ENCODE measurements around the gene KRTAP5-7. TPM values are rescaled to one million over a fixed set of nuclear protein-coding genes. Genes with fewer than 3 reads are reported as not detected.
"Not testable (repeated sequence)": the region's sequence is repeated elsewhere in the genome, so short reads cannot be mapped to it uniquely, and the experiment has no call there.

KRTAP5-7 gene, protein sequence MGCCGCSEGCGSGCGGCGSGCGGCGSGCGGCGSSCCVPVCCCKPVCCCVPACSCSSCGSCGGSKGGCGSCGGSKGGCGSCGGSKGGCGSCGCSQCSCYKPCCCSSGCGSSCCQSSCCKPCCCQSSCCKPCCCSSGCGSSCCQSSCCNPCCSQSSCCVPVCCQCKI
- total RNA-seq = not detected

DNA sequence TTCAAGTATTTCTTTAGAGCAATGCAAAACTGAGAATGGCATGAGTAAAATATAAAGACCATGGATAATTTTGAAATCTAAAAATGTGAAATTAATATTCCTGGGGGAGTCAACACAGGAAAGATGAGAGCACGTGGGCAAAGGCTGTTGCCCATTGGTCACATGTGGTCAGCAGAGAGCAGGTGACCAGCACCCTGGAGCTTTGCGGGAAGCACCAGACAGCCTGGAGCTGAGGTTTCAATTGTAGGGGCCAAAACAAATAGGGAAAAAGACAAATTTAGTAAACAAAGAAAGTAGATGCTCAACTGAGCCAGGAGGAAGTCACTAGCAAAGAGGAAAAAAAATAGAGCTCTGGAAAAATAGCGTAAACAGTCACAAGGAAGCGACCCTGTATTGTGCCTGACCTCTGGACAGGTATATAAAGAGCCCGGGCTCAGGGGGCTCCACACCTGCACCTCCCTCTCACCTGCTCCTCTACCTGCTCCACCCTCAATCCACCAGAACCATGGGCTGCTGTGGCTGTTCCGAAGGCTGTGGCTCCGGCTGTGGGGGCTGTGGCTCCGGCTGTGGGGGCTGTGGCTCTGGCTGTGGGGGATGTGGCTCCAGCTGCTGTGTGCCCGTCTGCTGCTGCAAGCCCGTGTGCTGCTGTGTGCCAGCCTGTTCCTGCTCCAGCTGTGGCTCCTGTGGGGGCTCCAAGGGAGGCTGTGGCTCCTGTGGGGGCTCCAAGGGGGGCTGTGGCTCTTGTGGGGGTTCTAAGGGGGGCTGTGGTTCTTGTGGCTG is at the start of gene KRTAP5-7:
Gene KRTAP5-7 (plus strand): TSS at position 472 of the 780 bp plus-strand sequence. CDS start 34 bp downstream, at position 506.
- not testable (repeated sequence) for DNase-seq (ENCODE audit: low spot score)

DNA sequence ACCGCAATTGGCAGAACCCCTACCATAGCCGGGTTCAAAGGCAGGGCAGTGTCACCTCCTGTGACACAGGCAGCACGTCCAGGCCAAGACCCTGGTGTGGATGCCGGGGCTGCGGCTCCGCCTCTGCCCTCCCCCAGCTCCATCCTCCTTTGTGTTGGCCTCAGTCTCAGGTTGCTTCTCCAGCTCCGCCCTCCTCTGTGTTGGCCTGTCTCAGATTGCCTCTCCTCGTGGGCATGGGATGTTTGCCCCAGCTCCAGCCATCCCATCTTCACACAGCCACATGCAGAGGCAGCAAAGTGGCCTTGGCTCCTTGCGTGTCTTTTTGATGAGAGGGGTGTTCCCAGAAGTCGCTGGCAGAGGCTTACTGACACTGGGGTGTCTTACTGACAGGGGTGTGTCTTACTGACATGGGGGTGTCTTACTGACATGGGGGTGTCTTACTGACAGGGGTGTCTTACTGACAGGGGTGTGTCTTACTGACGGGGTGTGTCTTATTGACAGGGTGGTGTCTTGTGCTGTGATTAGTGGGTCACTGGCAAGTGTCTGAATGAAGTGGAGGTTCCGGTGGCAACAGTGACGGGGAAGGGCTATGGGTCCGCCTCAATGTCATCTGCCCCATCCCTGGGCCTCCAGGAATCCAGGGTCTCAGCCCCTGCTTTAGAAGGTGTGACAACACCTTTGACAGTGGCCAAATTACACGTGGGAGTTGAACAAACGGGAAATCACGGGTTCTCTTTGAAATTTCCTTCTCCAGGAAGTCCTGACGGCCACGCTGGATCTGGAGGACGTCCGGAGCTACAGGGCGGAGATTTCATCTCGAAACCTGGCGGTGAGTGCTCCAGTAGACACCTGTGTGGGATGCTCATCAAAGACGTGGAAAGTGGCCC is 49.2 kb upstream of the KRTAP5-7 start:
- DNase-seq (ENCODE audit: low spot score) = no peak

DNA sequence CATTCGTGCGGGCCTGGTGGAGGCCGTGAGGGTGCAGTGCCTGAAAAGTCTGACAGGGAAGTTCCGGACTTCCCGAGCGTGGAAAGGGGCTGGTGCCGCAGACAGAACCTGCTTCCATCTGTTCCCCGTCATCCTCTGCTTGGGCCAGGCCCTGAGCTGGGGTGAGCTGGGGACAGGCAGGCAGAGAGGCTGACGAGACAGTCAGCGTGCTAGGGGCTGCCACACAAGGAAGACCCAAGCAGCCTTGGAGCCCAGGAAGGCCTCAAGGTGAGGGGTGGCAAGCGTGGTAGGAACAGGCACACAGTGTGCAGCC is 48.6 kb upstream of the KRTAP5-7 start:
- DNase-seq (ENCODE audit: low spot score) = no peak

DNA sequence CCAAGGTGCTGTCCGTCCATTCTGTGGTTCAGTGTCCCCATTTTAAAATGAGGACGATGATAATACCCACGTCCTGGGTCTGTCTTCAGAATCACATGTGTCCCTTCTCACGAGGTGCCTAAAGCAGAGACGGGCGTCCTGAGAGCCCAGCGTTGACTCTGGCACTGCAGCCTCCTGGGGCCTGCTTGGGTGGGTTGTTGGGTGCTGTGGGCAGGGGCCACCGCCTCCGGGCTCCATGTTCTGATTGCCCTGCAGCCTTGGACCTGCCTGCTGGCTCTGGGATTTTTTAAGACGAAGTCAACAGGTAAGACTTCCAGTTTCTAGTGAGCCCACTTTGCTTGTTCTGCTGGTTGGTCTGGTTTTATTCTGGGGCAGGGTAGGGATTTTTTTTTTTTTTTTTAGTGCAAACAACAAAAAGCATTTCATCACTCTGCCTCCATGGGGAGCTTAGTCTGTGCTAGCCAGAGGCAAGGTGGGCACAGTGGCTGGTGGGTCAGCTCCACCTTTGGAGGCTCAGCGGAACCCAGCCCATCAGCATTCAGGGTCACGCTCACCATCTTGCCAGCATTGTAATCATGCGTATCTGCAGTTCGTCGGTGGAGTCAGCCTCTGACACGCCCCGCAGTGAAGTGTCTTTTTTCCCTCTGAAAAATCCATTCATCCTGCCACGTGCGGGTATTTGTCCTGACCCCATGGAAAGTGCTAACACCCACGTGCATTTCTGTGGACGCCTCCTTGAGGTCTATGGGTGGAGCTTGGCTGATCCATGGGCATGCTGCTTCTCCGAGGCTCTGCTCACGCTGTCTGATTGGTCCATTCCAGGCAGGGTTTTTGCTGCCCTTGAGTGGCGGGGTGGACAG is 45.7 kb upstream of the KRTAP5-7 start:
- peak; percentile 40 for DNase-seq (ENCODE audit: low spot score)

DNA sequence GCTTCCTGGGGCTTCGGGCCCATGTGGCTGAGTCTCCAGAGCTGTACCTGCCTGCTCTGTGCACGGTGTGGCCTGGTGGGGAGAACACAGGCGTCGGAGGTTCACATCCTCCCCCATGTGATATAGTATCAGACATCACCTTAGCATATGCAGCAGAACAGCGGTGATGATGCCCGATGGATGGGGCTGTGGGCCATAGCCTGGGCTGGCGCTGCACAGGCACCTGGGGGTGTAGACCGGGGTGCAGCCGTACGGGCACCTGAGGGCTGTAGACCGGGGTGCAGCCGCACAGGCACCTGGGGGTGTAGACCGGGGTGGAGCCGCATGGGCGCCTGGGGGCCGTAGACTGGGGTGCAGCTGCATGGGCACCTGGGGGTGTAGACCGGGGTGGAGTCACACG is 44.9 kb upstream of the KRTAP5-7 start:
- no peak for DNase-seq (ENCODE audit: low spot score)

DNA sequence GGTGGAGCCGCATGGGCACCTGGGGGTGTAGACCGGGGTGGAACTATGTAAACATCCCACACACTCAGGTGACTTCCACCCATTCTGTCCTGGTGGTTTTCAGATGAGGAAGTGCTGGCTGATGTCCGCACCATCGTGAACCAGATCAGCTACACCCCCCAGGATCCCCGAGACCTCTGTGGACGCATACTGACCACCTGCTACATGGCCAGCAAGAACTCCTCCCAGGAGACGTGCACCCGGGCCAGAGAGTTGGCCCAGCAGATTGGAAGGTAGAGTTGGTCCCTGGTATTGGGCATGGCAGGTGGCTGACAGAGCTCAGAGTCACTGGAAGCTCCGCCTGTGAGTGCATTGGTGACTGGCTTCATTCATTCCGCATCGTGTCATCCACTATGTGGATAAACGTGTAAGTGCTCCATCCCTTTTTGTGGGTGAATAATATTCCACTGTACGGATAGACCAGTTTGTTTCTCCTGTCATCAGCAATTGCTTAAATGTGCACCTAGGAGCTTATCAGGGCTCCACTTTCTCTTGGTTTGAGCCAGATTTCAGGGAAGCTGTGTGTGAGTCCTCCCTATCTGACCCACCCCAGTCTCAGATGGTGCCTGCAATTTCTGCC is 44.2 kb upstream of the KRTAP5-7 start:
- no peak for DNase-seq (ENCODE audit: low spot score)

DNA sequence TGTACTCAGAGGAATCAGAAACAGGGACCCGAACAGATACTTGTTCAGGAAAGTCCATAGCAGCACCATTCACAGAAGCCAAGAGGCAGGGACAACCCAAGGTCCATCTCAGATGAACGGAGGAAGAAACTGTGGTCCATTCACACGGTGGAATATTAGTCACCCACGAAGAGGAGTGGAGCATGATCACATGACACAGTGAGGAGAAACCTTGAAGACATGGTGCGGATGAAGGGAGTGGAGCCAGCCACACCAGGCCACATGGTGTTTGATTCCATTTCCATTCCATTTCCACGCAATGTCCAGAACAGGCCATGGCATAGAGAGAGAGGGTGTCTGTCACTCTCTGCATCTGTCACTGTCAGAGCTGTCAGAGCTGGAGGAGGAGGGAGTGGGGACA is 43.4 kb upstream of the KRTAP5-7 start:
- no peak for DNase-seq (ENCODE audit: low spot score)

DNA sequence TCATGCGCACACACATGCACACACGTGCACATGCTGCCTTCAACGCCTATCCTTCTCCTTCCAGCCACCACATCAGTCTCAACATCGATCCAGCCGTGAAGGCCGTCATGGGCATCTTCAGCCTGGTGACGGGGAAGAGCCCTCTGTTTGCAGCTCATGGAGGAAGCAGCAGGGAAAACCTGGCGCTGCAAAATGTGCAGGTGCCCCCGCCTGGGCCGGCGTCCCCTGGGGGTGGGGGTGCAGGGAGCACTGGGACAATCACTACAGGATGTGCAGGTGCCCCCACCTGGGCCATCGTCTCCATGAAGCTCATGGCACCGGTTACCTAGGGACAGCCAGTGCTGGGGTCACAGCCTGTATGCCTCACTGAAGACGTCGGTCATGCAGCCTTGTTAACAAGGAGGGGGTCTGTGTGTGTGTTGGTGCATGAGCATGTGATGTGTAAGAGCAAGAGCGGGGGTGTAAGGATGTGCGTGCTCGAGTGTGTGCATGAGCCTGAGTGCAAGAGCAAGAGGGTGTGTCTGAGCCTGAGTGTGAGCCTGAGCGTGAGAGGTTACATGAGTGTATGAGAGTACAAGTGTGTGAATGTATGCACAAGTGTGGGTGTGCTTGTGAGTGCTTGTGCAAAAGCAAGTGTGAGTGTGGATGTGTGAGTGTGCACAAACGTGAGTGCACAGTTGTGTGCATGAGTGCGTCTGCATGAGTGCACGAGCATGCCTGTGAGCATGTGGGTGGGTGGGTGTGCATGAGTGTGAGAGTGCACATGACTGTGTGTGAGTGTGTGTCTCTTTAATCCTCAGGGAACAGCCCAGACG is 42.6 kb upstream of the KRTAP5-7 start:
- no peak for DNase-seq (ENCODE audit: low spot score)

DNA sequence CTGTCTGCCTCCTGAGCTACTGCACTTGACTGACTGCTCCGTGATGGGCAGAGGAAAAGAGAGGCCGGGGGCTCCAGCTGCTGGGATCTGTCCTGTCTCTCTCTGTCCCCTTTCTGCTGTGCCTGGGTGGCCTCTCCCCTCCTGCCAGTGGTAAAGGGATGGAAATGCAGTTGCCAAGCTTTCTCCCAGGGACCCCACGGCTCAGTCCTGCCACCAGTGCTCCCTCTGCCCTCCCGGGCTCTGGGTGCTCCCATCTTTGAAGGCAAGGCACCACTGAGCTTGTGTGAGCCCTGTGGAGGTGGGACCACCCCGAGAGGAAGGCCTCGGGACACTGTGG is 42.0 kb upstream of the KRTAP5-7 start:
- DNase-seq (ENCODE audit: low spot score) = no peak

DNA sequence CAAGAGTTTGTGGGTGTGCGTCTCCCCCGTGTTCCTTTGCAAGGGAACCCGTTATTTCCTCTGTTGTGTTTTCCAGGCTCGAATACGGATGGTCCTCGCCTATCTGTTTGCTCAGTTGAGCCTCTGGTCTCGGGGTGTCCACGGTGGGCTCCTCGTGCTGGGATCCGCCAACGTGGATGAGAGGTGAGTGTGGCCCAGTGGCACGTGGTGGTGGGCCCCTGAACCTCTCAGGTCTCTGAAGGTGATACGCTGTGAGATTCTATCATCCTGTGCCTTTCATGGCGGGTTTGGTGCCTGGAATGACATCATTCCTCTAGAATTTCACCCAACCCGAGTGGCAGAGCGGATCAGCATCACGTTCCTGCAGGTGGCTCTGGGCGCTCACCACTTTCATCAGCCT is 41.6 kb upstream of the KRTAP5-7 start:
- DNase-seq (ENCODE audit: low spot score) = no peak

DNA sequence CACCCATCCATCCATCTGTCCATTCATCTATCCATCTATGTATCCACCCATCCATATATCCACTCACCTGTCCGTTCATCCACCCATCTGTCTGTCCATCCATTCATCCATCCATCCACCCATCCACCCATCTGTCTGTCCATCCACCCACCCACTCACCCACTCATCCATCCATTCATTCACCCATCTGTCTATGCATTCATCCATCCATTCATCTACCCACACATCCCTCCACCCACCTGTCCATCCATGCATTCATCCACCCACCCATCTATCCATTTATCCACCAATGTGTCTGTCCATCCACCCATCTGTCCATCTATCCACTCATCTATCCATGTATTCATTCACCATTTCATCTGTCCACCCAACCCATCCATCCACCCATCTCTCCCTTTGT is 40.7 kb upstream of the KRTAP5-7 start:
- no peak for DNase-seq (ENCODE audit: low spot score)

DNA sequence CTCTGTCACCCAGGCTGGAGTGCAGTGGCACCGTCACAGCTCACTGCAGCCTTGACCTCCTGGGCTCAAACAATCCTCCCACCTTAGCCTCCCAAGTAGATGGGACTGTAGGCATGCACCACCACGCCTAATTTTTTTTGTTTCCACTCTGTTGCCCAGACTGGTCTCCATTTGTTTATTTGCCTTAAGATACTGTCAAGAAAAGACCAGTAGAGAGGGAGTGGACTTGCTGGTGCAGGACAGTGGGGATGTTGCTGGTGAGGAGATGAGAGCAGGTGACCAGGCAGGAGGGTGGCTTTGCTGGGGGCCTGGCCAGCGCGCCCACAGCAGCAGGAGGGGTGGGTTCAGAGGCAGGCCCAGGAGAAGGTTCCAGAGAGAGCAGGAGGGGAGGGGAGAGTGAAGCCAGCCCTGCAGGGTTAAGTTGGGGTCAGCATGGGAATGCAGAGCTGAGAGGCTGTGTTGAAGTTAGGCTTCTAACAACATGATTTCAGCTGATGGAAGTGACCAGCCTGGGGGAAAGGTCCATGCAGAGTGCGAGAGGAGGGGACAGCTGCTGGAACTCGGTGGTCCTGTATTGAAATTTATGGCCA is 38.3 kb upstream of the KRTAP5-7 start:
- DNase-seq (ENCODE audit: low spot score) = no peak

DNA sequence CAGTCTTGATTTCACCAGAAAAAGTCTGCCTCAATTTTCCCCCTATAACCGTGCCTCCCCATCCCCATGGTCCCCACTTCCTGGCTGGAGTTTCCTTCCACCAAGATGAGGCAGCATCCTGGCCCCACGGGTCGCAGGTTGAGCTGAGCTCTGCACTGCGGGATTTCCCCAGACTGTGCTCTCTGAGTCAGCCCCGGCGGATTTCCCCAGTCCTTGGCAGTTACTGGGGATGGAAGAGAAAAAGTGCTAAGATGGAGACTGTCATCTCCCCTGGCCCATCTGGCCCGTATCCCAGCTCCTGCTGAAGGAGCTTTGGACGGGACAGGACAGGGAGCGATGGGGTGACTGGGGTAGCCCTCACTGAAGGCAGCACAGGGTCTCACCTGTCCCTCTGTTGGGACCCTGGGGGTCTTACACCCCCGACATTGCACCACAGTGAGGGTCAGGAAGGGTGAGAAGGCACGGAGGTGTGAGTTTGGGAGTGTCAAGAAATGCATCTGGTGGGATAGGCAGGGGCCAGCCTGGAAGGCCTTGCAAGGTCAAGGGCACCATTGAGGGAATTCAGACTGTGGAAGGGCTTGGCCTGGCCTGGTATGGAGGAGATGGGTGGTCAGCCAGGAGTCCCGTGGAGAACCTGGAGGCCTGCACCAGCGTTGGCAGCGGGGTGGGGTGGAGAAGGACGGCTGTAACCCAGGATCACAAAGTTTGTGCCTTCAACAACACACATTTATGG is 37.6 kb upstream of the KRTAP5-7 start:
- DNase-seq (ENCODE audit: low spot score) = no peak

DNA sequence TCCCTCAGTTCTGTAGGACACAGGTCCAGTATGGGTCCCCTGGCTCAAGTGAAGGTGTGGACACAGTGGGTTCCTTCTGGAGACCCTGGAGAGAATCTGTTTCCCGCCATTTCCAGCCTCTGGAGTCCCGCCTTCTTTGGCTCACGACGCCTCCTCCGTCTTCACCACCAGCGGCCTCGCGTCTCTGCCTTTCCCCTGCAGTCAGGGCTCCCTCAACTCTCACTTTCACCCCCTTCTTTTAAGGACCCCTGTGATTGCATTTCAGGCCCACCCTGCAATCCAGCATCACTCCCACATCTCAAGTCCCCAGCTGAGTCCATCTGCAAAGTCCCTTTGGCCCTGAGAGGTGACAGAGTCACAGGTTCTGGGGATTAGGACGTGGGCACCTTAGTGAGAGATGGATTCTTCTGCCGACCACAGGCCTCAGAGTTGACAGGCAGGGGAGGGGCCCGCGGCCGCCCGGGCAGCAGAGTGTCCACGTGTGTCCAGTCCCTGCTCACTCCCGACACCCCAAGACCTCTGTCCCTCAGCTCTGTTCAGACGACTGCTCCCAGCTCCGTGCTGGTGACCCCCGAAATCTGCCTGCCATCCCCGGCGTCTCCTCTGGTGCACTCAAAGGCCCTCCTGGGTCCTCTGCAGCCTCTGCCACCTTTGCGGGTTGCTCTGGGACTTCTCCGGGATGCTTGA is 36.9 kb upstream of the KRTAP5-7 start:
- no peak for DNase-seq (ENCODE audit: low spot score)

DNA sequence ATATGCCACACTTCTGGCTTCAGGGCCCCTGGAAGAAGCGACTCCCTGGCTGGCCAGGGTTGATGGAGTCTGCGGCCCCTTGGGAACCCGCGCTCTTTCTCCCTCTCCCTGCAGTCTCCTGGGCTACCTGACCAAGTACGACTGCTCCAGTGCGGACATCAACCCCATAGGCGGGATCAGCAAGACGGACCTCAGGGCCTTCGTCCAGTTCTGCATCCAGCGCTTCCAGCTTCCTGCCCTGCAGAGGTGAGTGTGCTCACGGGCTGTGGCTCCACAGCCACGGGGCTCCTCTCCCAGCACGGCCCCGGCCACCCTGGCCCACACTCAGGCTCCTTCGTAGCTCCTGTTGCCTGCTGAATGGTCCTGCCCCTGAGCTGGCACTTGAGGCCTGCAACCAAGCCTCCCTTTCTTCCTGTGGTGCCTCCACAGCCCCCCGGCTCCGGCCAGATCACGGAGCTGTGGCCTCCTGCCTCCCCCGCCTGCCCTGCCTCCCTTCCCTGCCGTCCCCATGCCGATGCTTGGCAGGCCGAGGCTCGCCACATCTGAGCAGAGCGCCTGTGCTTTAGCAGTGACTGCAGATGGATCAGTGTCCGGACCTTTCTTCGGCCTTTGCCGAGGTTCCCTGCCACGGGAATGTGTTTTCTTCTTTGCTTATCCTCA is 36.2 kb upstream of the KRTAP5-7 start:
- no peak for DNase-seq (ENCODE audit: low spot score)

DNA sequence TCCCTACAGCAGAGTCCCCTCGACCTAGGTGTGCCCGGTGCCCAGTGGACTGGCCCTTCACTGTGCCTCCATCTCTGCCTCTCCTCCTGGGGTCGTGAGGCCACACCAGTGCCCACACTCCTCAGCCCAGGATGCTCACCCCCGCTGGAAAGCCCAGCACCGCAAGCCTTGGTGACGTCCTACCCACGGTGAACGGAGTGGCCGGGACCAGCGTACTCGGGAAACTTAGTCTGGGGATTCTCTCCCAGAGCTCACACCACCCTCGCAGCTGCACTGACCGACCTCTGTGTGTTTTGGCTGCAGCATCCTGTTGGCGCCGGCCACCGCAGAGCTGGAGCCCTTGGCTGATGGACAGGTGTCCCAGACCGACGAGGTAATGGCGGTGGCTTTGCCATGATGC is 35.5 kb upstream of the KRTAP5-7 start:
- no peak for DNase-seq (ENCODE audit: low spot score)

DNA sequence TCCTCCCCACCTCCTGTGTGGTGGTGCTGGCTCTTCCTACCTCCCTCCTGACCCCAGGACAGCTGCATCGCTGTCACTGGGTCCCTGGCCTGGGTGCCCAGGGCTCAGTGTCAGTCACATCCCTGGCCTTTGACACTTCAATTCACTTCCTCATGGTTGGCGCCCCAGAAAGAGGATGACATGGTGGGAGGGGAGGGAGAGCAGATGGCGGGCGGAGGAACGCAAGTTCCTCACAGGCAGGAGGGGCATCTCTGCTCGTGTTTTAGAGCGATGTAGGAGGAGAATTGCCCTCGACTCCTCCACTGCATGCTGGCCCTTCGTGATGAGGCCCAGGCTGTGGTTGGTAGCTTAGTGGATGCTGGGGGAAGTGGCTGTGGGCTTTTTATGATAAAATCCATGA is 35.1 kb upstream of the KRTAP5-7 start:
- DNase-seq (ENCODE audit: low spot score) = peak; percentile 3

Data from mucosa of gallbladder (tissue), 1 donor.